T-cell (primary cell): ENCODE data around the gene SCRT2. TPM values are rescaled to one million over a fixed set of nuclear protein-coding genes. Genes with fewer than 3 reads are reported as not detected.
"Not testable (repeated sequence)": the region's sequence is repeated elsewhere in the genome, so short reads cannot be mapped to it uniquely, and the experiment has no call there.

Experiments used
- ATAC-seq, 4 experiments: fragments of 200-7000 bp in 3 of 4; fragments of 150-1000 bp in 1 of 4; cut with Tn5 transposase; replicated peaks in 1 of 4; 1 replicate in 3 of 4; 2 replicates in 1 of 4; pipeline ENCODE4 v1.10.0; 2021; ENCODE audit warnings: moderate library complexity in 3 of 4, mild to moderate bottlenecking in 2 of 4, moderate number of reproducible peaks in 1 of 4
- CTCF ChIA-PET, 2 donors: fragments of 300-600 bp; sonication (Branson Sonifier 250); formaldehyde crosslinking; loops; one replicate each; lab custom pipeline; 2022; ENCODE audit warnings: antibody characterized with exemption in 2 of 2; lab: Charles Lee
- POLR2A ChIA-PET, 2 donors: fragments of 300-600 bp; sonication (Branson Sonifier 250); formaldehyde crosslinking; loops; one replicate each; lab custom pipeline; 2022; ENCODE audit warnings: antibody characterized with exemption in 2 of 2; lab: Charles Lee
- DNase-seq, 35 experiments: peaks; one replicate each; pipeline versions ENCODE4 v3.0.0 to v3.0.0-alpha.2; 2013 to 2023
- H3K27ac ChIP-seq: one replicate; pipeline ENCODE4 v1.5.1; 2013; ENCODE audit warnings: low read length
- H3K27me3 ChIP-seq, 2 experiments: replicated peaks in 1 of 2; 1 replicate in 1 of 2; 2 replicates in 1 of 2; pipeline versions ENCODE4 v1.6.1 to v1.7.0; 2013; ENCODE audit warnings: low read length in 1 of 2, mixed read lengths in 1 of 2; ENCODE audit not compliant: control insufficient read depth in 2 of 2, insufficient read depth in 2 of 2; ENCODE audit errors: extremely low read depth in 1 of 2
- H3K36me3 ChIP-seq, 2 donors: 1 replicate in 1 of 2; 2 replicates in 1 of 2; pipeline versions ENCODE4 v1.6.1 to v1.7.0; 2013; ENCODE audit warnings: low read length in 1 of 2; ENCODE audit not compliant: control insufficient read depth in 2 of 2, insufficient read depth in 1 of 2; ENCODE audit errors: extremely low read depth in 1 of 2
- H3K4me1 ChIP-seq, 2 experiments: 1 replicate in 1 of 2; 2 replicates in 1 of 2; pipeline versions ENCODE4 v1.6.1 to v1.7.0; 2013; ENCODE audit warnings: low read length in 2 of 2, mixed read lengths in 1 of 2; ENCODE audit not compliant: insufficient read depth in 2 of 2, control insufficient read depth in 1 of 2; ENCODE audit errors: extremely low read depth in 1 of 2
- H3K4me3 ChIP-seq, 2 donors: 1 replicate in 1 of 2; 2 replicates in 1 of 2; pipeline versions ENCODE4 v1.5.1 to v1.7.0; 2013; ENCODE audit warnings: mild to moderate bottlenecking in 2 of 2, low read length in 1 of 2, moderate library complexity in 1 of 2; ENCODE audit not compliant: control insufficient read depth in 1 of 2; ENCODE audit errors: extremely low read depth in 1 of 2
- H3K9me3 ChIP-seq: 2 replicates; pipeline ENCODE4 v1.7.0; 2013
- H3K27ac Mint-ChIP-seq, 2 donors: one replicate each; pipeline ENCODE4 v1.8.0; 2020 to 2021; ENCODE audit warnings: mild to moderate bottlenecking in 2 of 2, mixed read lengths in 2 of 2
- H3K27me3 Mint-ChIP-seq, 2 donors: one replicate each; pipeline ENCODE4 v1.8.0; 2021 to 2022; ENCODE audit warnings: mixed read lengths in 2 of 2
- H3K36me3 Mint-ChIP-seq: one replicate; pipeline ENCODE4 v1.8.0; 2021; ENCODE audit warnings: mixed read lengths
- H3K4me1 Mint-ChIP-seq, 3 donors: one replicate each; pipeline ENCODE4 v1.8.0; 2020 to 2022; ENCODE audit warnings: mixed read lengths in 3 of 3, mild to moderate bottlenecking in 1 of 3
- H3K4me3 Mint-ChIP-seq, 3 donors: one replicate each; pipeline ENCODE4 v1.8.0; 2020 to 2022; ENCODE audit warnings: mild to moderate bottlenecking in 3 of 3, mixed read lengths in 3 of 3, moderate library complexity in 3 of 3
- H3K9me3 Mint-ChIP-seq, 3 donors: one replicate each; pipeline ENCODE4 v1.8.0; 2020 to 2022; ENCODE audit warnings: mixed read lengths in 3 of 3
- WGBS: methylation state at CpG from one replicate; pipeline ENCODE4 v1.1.5; 2013; ENCODE audit warnings: missing lambda C conversion rate; ENCODE audit not compliant: insufficient coverage; 5-methylcytosine and 5-hydroxymethylcytosine counted together
- total RNA-seq, 35 experiments: library from RNA in 6 of 35; stranded (reverse) in 6 of 35; fragments of 120-200 nt in 1 of 35; gene quantifications; one replicate each; pipeline versions ENCODE4 v1.2.1 to v1.2.4 and lab custom pipeline; 2013 to 2026

The SCRT2 gene
- total RNA-seq, 5 donors from 2014 or later (not counting 1 experiment from before 2014, with no cell fraction given) = not detected

GRCh38 chr20:697826-698225 lies 22.2 kb upstream of the SCRT2 start:
- DNase-seq = no peak
- Histone ChIP-seq H3K4me3 (no peak overlapping the region), H3K27ac (no peak overlapping the region), H3K36me3 (no peaks in the 10 kb centered on the region), H3K27me3 (peaks cover 0 to 19% of the 10 kb centered on the region in 2 experiments), H3K9me3 (no peaks in the 10 kb centered on the region), H3K4me1 (no peaks in the 10 kb centered on the region)
- H3K4me3 Mint-ChIP-seq = no peak overlapping the region
- H3K27ac Mint-ChIP-seq = no peak overlapping the region
- ATAC-seq = no peak
- ChIA-PET POLR2A (no interaction called here), CTCF (no interaction called here)
- H3K4me1 Mint-ChIP-seq = no peaks in the 10 kb centered on the region
- peaks cover 0 to 3% (median 0%) of the 10 kb centered on the region in 3 donors for H3K9me3 Mint-ChIP-seq
- no peaks in the 10 kb centered on the region for H3K36me3 Mint-ChIP-seq
- H3K27me3 Mint-ChIP-seq = peaks cover 10 to 21% of the 10 kb centered on the region in 2 donors
- 80% methylated on average over 7 of the region's 9 CpGs for WGBS

GRCh38 chr20:695165-695866 lies 19.7 kb upstream of the SCRT2 start:
- WGBS = no CpG with 5 or more reads among the region's 2 CpGs

GRCh38 chr20:694496-694895 lies 18.9 kb upstream of the SCRT2 start:
- Mint-ChIP-seq H3K36me3 (no peaks in the 10 kb centered on the region), H3K9me3 (peaks cover 0 to 3% (median 0%) of the 10 kb centered on the region in 3 donors), H3K4me3 (no peak overlapping the region), H3K27ac (no peak overlapping the region), H3K27me3 (peaks cover 18 to 21% of the 10 kb centered on the region in 2 donors), H3K4me1 (no peaks in the 10 kb centered on the region)
- POLR2A ChIA-PET = no interaction called here
- no peaks in the 10 kb centered on the region for H3K9me3 ChIP-seq
- DNase-seq (no peak), ATAC-seq (no peak)
- no peaks in the 10 kb centered on the region for H3K36me3 ChIP-seq
- H3K4me3 ChIP-seq = no peak overlapping the region
- WGBS = 67% methylated on average over 2 of the region's 4 CpGs
- no peak overlapping the region for H3K27ac ChIP-seq
- H3K4me1 ChIP-seq = no peaks in the 10 kb centered on the region
- CTCF ChIA-PET = interaction anchor here in 1 of 2 donors (0.6 kb wide), 1 partner anchor 20 kb away, joined by 3 read pairs; no protein-coding TSS in a partner anchor
- H3K27me3 ChIP-seq = peaks cover 0 to 14% of the 10 kb centered on the region in 2 experiments

More at GRCh38 chr20:695165-695866, 19.7 kb upstream of the SCRT2 start:
- Mint-ChIP-seq H3K4me1 (no peaks in the 10 kb centered on the region), H3K4me3 (no peak overlapping the region), H3K27ac (no peak overlapping the region), H3K27me3 (peaks cover 18 to 21% of the 10 kb centered on the region in 2 donors), H3K36me3 (no peaks in the 10 kb centered on the region), H3K9me3 (peaks cover 0 to 3% (median 0%) of the 10 kb centered on the region in 3 donors)
- H3K4me1 ChIP-seq = no peaks in the 10 kb centered on the region
- DNase-seq (no peak), ATAC-seq (no peak)
- peaks cover 0 to 14% of the 10 kb centered on the region in 2 experiments for H3K27me3 ChIP-seq
- no peaks in the 10 kb centered on the region for H3K36me3 ChIP-seq
- POLR2A ChIA-PET = no interaction called here
- no peak overlapping the region for H3K4me3 ChIP-seq
- H3K27ac ChIP-seq = no peak overlapping the region
- CTCF ChIA-PET = no interaction called here
- H3K9me3 ChIP-seq = no peaks in the 10 kb centered on the region

GRCh38 chr20:693786-694185 lies 18.2 kb upstream of the SCRT2 start:
- H3K27ac ChIP-seq, POLR2A ChIA-PET, H3K9me3 Mint-ChIP-seq, H3K36me3 ChIP-seq, H3K4me3 Mint-ChIP-seq, H3K4me1 Mint-ChIP-seq, H3K36me3 Mint-ChIP-seq, H3K9me3 ChIP-seq, H3K4me3 ChIP-seq, H3K27ac Mint-ChIP-seq, DNase-seq, H3K4me1 ChIP-seq, ATAC-seq: not testable (repeated sequence)
- peaks cover 0 to 17% of the 10 kb centered on the region in 2 experiments for H3K27me3 ChIP-seq
- 87% methylated on average over 4 of the region's 10 CpGs for WGBS
- CTCF ChIA-PET = interaction anchor here in 1 of 2 donors (0.6 kb wide), 1 partner anchor 19 kb away, joined by 3 read pairs; no protein-coding TSS in a partner anchor
- peaks cover 24 to 27% of the 10 kb centered on the region in 2 donors for H3K27me3 Mint-ChIP-seq

- no peak for DNase-seq
- peaks cover 26 to 30% of the 10 kb centered on the region in 2 donors for H3K27me3 Mint-ChIP-seq
Measured at GRCh38 chr20:692044-692443, 16.4 kb upstream of the SCRT2 start.

GRCh38 chr20:689947-690346 lies 14.3 kb upstream of the SCRT2 start:
- ATAC-seq (no peak), DNase-seq (no peak)
- WGBS = no CpG with 5 or more reads among the region's 1 CpG
- POLR2A ChIA-PET = no interaction called here
- Histone ChIP-seq H3K9me3 (no peaks in the 10 kb centered on the region), H3K36me3 (no peaks in the 10 kb centered on the region), H3K4me1 (no peaks in the 10 kb centered on the region), H3K4me3 (no peak overlapping the region), H3K27me3 (peaks cover 0 to 20% of the 10 kb centered on the region in 2 experiments), H3K27ac (no peak overlapping the region)
- no peak overlapping the region for H3K4me3 Mint-ChIP-seq
- H3K36me3 Mint-ChIP-seq = no peaks in the 10 kb centered on the region
- H3K9me3 Mint-ChIP-seq = peaks cover 0 to 3% (median 0%) of the 10 kb centered on the region in 3 donors
- no peaks in the 10 kb centered on the region for H3K4me1 Mint-ChIP-seq
- peaks cover 32% of the 10 kb centered on the region in 2 donors for H3K27me3 Mint-ChIP-seq
- CTCF ChIA-PET = no interaction called here
- no peak overlapping the region for H3K27ac Mint-ChIP-seq

More at GRCh38 chr20:692044-692443, 16.4 kb upstream of the SCRT2 start:
- WGBS = no CpG with 5 or more reads among the region's 1 CpG
- Mint-ChIP-seq H3K9me3 (peaks cover 0 to 3% (median 0%) of the 10 kb centered on the region in 3 donors), H3K4me1 (no peaks in the 10 kb centered on the region), H3K36me3 (no peaks in the 10 kb centered on the region), H3K4me3 (no peak overlapping the region), H3K27ac (no peak overlapping the region)
- Histone ChIP-seq H3K9me3 (no peaks in the 10 kb centered on the region), H3K4me1 (no peaks in the 10 kb centered on the region), H3K36me3 (no peaks in the 10 kb centered on the region), H3K27me3 (peaks cover 0 to 18% of the 10 kb centered on the region in 2 experiments), H3K27ac (no peak overlapping the region), H3K4me3 (no peak overlapping the region)
- POLR2A ChIA-PET = no interaction called here
- no peak for ATAC-seq
- CTCF ChIA-PET = no interaction called here
